AG09309 (cell line): ENCODE results near the gene RAPGEFL1.
A peak's percentile ranks its signal among the peaks of the same experiment; 100 is the strongest.
"Not testable (repeated sequence)": the region's sequence is repeated elsewhere in the genome, so short reads cannot be mapped to it uniquely, and the experiment has no call there.

Experiments
- DNase-seq: peaks from one replicate; pipeline ENCODE4 v3.0.0-alpha.2; 2010; ENCODE audit warnings: low read depth
- H3K4me3 ChIP-seq: 2 replicates; pipeline ENCODE4 v1.5.1; 2011; ENCODE audit warnings: mild to moderate bottlenecking, low read depth, low read length, moderate library complexity; ENCODE audit not compliant: control insufficient read depth
- CTCF ChIP-seq: IDR thresholded peaks from 2 replicates; pipeline ENCODE4 v1.5.1; 2011; ENCODE audit warnings: mild to moderate bottlenecking, low read depth, low read length, inconsistent platforms; ENCODE audit not compliant: insufficient read depth, control insufficient read depth; ENCODE audit errors: missing control alignments

RAPGEFL1 gene

GRCh38 chr17:40219594-40220338 is 42.5 kb downstream of the RAPGEFL1 start:
- TF ChIP-seq CTCF = no peak
- no peak for DNase-seq
- peak overlapping the region; percentile 78 for H3K4me3 ChIP-seq

GRCh38 chr17:40224718-40225550 is 47.7 kb downstream of the RAPGEFL1 start:
- no peak for DNase-seq

GRCh38 chr17:40229146-40229545 is 51.9 kb downstream of the RAPGEFL1 start:
- DNase-seq = not testable (repeated sequence)

More at GRCh38 chr17:40224718-40225550, 47.7 kb downstream of the RAPGEFL1 start:
- H3K4me3 ChIP-seq = no peak overlapping the region
- TF ChIP-seq CTCF = no peak

GRCh38 chr17:40230670-40231069 is 53.4 kb downstream of the RAPGEFL1 start:
- TF ChIP-seq CTCF = no peak
- DNase-seq = no peak
- H3K4me3 ChIP-seq = no peak overlapping the region

More at GRCh38 chr17:40229146-40229545, 51.9 kb downstream of the RAPGEFL1 start:
- H3K4me3 ChIP-seq = not testable (repeated sequence)

- not testable (repeated sequence) for H3K4me3 ChIP-seq
These were observed 54.7 kb downstream of the RAPGEFL1 start for GRCh38 chr17:40231928-40232327.

GRCh38 chr17:40241252-40241834 is 64.1 kb downstream of the RAPGEFL1 start:
- no peak for DNase-seq
- H3K4me3 ChIP-seq = no peak overlapping the region
- TF ChIP-seq CTCF = no peak

More at GRCh38 chr17:40231928-40232327, 54.7 kb downstream of the RAPGEFL1 start:
- not testable (repeated sequence) for DNase-seq

- no peak overlapping the region for H3K4me3 ChIP-seq
- TF ChIP-seq CTCF = no peak
- no peak for DNase-seq
These were observed 65.5 kb downstream of the RAPGEFL1 start for GRCh38 chr17:40242774-40243173.
